ENCODE data around the gene SLC13A4. TPM values are rescaled to one million over a fixed set of nuclear protein-coding genes. Genes with fewer than 3 reads are reported as not detected.

Gene SLC13A4
- polyA plus RNA-seq, 1 donor (not counting 4 experiments of a cell fraction or from before 2014, with no cell fraction given): 0.12 TPM

- H3K27ac ChIP-seq (ENCODE audit: control insufficient read depth, insufficient read depth, low read length): no peak overlapping the region
- H3K36me3 ChIP-seq (ENCODE audit: control insufficient read depth in 2 of 2, extremely low read depth in 1 of 2, insufficient read depth in 2 of 2, low read length in 2 of 2): no peaks in the 10 kb centered on the region
- H3K9me3 ChIP-seq (ENCODE audit: control insufficient read depth, low read depth, low read length): no peaks in the 10 kb centered on the region
- no peaks in the 10 kb centered on the region for H3K27me3 ChIP-seq (ENCODE audit: control insufficient read depth, extremely low read depth, insufficient read depth, low read length)
- DNase-seq (ENCODE audit: low read depth, low spot score): no peak
- no peaks in the 10 kb centered on the region for H3K79me2 ChIP-seq (ENCODE audit: control insufficient read depth, insufficient read depth, low read length)
- dilution Hi-C loops (cut with MboI; ENCODE audit: extremely low pct_ligation_motif_present, low sequenced_read_pairs): no loop called here
- no peak for FAIRE-seq
- no peaks in the 10 kb centered on the region for H4K20me1 ChIP-seq (ENCODE audit: control insufficient read depth, extremely low read depth, insufficient read depth, low read length)
- no peaks in the 10 kb centered on the region for H3K9me1 ChIP-seq (ENCODE audit: control insufficient read depth, extremely low read depth, insufficient read depth, low read length)
- TF ChIP-seq EZH2 (IDR thresholded peaks at IDR 0.05; ENCODE audit: low read length) (no peak), CTCF (optimal IDR thresholded peaks at IDR 0.05 in 1 of 3, IDR thresholded peaks at IDR 0.05 in 1 of 3, conservative IDR thresholded peaks at IDR 0.05 in 1 of 3; ENCODE audit: extremely low read depth in 1 of 3, insufficient read depth in 2 of 3, low read length in 3 of 3) (no peak)
- no peak overlapping the region for H3K9ac ChIP-seq (ENCODE audit: control insufficient read depth, extremely low read depth, insufficient read depth, low read length)
- H3K4me2 ChIP-seq (ENCODE audit: control insufficient read depth, extremely low read depth, insufficient read depth, low read depth, low read length): no peak overlapping the region
- no peak overlapping the region for H3K4me3 ChIP-seq (ENCODE audit: control insufficient read depth in 2 of 3, extremely low read depth in 1 of 3, insufficient read depth in 2 of 3, low read depth in 1 of 3, low read length in 3 of 3)
- no peak overlapping the region for H2AFZ ChIP-seq (ENCODE audit: control insufficient read depth, low read length)
- H3K4me1 ChIP-seq (ENCODE audit: control insufficient read depth, extremely low read depth, insufficient read depth, low read length): peaks cover 6% of the 10 kb centered on the region
Measured at GRCh38 chr7:135733603-135734342, 5.8 kb upstream of the SLC13A4 start.

GRCh38 chr7:135731131-135731530, 3.1 kb upstream of the SLC13A4 start:
- Histone ChIP-seq H3K4me3 (ENCODE audit: control insufficient read depth in 2 of 3, extremely low read depth in 1 of 3, insufficient read depth in 2 of 3, low read depth in 1 of 3, low read length in 3 of 3) (no peak overlapping the region), H2AFZ (ENCODE audit: control insufficient read depth, low read length) (no peak overlapping the region)
- dilution Hi-C loops (cut with MboI; ENCODE audit: extremely low pct_ligation_motif_present, low sequenced_read_pairs): no loop called here

More at GRCh38 chr7:135731131-135731530, 3.1 kb upstream of the SLC13A4 start:
- Histone ChIP-seq H3K79me2 (ENCODE audit: control insufficient read depth, insufficient read depth, low read length) (no peaks in the 10 kb centered on the region), H3K27ac (ENCODE audit: control insufficient read depth, insufficient read depth, low read length) (no peak overlapping the region), H3K9me1 (ENCODE audit: control insufficient read depth, extremely low read depth, insufficient read depth, low read length) (no peaks in the 10 kb centered on the region), H4K20me1 (ENCODE audit: control insufficient read depth, extremely low read depth, insufficient read depth, low read length) (no peaks in the 10 kb centered on the region), H3K4me1 (ENCODE audit: control insufficient read depth, extremely low read depth, insufficient read depth, low read length) (no peaks in the 10 kb centered on the region), H3K36me3 (ENCODE audit: control insufficient read depth in 2 of 2, extremely low read depth in 1 of 2, insufficient read depth in 2 of 2, low read length in 2 of 2) (no peaks in the 10 kb centered on the region), H3K9ac (ENCODE audit: control insufficient read depth, extremely low read depth, insufficient read depth, low read length) (no peak overlapping the region), H3K4me2 (ENCODE audit: control insufficient read depth, extremely low read depth, insufficient read depth, low read depth, low read length) (no peak overlapping the region), H3K27me3 (ENCODE audit: control insufficient read depth, extremely low read depth, insufficient read depth, low read length) (no peaks in the 10 kb centered on the region), H3K9me3 (ENCODE audit: control insufficient read depth, low read depth, low read length) (no peaks in the 10 kb centered on the region)
- FAIRE-seq: no peak
- DNase-seq (ENCODE audit: low read depth, low spot score): no peak
- TF ChIP-seq EZH2 (IDR thresholded peaks at IDR 0.05; ENCODE audit: low read length): no peak
- no peak for TF ChIP-seq CTCF (optimal IDR thresholded peaks at IDR 0.05 in 1 of 3, IDR thresholded peaks at IDR 0.05 in 1 of 3, conservative IDR thresholded peaks at IDR 0.05 in 1 of 3; ENCODE audit: extremely low read depth in 1 of 3, insufficient read depth in 2 of 3, low read length in 3 of 3)

Measured in keratinocyte (primary cell).